Tibial nerve (tissue), 3 donors: Measurements from ENCODE around the gene TBC1D23.
"Not testable (repeated sequence)": the region's sequence is repeated elsewhere in the genome, so short reads cannot be mapped to it uniquely, and the experiment has no call there.

Experiments used
- POLR2A ChIP-seq, 2 donors: fragments of 450-650 bp; IDR thresholded peaks; one replicate each; pipeline ENCODE4 v1.6.1; 2017; ENCODE audit warnings: antibody characterized with exemption in 2 of 2, mild to moderate bottlenecking in 2 of 2, moderate library complexity in 2 of 2
- TF ChIP-seq, protein P1 (sequence below), 5 experiments: fragments of 200-600 bp in 3 of 5; fragments of 450-650 bp in 2 of 5; sonication (generic) in 3 of 5; IDR thresholded peaks; one replicate each; pipeline ENCODE4 v1.5.1; 2016 to 2019; ENCODE audit warnings: antibody characterized with exemption in 5 of 5, mild to moderate bottlenecking in 3 of 5, moderate library complexity in 2 of 5

DNA sequence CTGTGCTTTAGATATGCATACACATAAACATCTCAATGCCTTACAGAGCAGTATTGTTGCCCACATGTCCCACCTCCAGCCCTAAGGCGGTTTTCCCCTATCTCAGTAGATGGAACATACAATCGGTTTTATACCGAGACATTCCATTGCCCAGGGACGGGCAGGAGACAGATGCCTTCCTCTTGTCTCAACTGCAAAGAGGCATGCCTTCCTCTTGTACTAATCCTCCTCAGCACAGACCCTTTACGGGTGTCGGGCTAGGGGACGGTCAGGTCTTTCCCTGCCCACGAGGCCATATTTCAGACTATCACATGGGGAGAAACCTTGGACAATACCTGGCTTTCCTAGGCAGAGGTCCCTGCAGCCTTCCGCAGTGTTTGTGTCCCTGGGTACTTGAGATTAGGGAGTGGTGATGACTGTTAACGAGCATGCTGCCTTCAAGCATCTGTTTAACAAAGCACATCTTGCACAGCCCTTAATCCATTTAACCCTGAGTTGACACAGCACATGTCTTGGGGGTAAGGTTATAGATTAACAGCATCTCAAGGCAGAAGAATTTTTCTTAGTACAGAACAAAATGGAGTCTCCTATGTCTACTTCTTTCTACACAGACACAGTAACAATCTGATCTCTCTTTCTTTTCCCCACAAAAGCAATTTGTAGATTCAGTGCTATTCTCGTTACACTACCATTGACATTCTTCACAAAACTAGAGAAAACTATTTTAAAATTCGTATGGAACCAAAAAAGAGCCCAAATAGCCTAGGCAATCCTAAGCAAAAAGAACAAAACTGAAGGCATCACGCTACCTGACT, 12.2 kb downstream of the TBC1D23 start:
- TF ChIP-seq, protein P1, sequence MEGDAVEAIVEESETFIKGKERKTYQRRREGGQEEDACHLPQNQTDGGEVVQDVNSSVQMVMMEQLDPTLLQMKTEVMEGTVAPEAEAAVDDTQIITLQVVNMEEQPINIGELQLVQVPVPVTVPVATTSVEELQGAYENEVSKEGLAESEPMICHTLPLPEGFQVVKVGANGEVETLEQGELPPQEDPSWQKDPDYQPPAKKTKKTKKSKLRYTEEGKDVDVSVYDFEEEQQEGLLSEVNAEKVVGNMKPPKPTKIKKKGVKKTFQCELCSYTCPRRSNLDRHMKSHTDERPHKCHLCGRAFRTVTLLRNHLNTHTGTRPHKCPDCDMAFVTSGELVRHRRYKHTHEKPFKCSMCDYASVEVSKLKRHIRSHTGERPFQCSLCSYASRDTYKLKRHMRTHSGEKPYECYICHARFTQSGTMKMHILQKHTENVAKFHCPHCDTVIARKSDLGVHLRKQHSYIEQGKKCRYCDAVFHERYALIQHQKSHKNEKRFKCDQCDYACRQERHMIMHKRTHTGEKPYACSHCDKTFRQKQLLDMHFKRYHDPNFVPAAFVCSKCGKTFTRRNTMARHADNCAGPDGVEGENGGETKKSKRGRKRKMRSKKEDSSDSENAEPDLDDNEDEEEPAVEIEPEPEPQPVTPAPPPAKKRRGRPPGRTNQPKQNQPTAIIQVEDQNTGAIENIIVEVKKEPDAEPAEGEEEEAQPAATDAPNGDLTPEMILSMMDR (IDR thresholded peaks at IDR 0.05), result not testable (repeated sequence)
- TF ChIP-seq POLR2A (IDR thresholded peaks at IDR 0.05), result not testable (repeated sequence)
